ENCODE results near the gene OTC.

The OTC gene

DNA sequence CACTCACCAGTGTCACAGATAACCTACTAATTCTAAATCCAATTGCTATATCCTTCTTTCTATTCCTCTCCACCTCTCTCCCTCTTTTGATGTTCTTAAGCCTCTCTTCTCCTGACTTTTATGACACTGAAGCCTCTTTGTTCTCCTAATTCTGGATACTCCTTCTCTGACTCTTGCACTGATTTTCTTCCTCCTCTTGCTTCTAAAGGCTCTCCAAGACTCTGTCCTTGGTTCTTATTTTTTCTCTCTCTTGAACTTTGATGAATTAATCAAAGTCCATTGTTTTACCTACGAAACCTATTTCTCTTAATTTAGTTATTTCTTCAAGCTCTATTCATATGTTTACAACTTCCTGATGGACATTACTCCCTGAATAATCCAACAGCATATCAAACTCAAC is 113.3 kb downstream of the OTC start:
- Mint-ChIP-seq H3K9me3 (no peaks in the 10 kb centered on the region), H3K4me3 (no peak overlapping the region), H3K27ac (no peak overlapping the region), H3K4me1 (no peaks in the 10 kb centered on the region), H3K27me3 (no peaks in the 10 kb centered on the region), H3K36me3 (no peaks in the 10 kb centered on the region)
- no peak for DNase-seq
- CTCF ChIA-PET = no interaction called here

GRCh38 chrX:38468563-38469157 is 116.3 kb downstream of the OTC start:
- Mint-ChIP-seq H3K36me3 (no peaks in the 10 kb centered on the region), H3K4me1 (no peaks in the 10 kb centered on the region), H3K27ac (no peak overlapping the region), H3K4me3 (no peak overlapping the region), H3K27me3 (no peaks in the 10 kb centered on the region), H3K9me3 (no peaks in the 10 kb centered on the region)
- CTCF ChIA-PET = no interaction called here
- DNase-seq = no peak

Data from activated naive CD4-positive, alpha-beta T cell treated with anti-CD3 and anti-CD28 coated beads, Interleukin-2, amount 10 ng/mL, durations not matched to agents 7 days and 5 days (primary cell).